HL-60 (cell line): ENCODE results near the gene RBFOX2.

Source experiments
- DNase-seq, 2 experiments: peaks; one replicate each; pipeline ENCODE4 v3.0.0-alpha.2; 2010 to 2020; ENCODE audit warnings: low read depth in 1 of 2, low spot score in 1 of 2
- H3K27ac ChIP-seq: fragments of 250-450 bp; sonication (Bioruptor Pico); replicated peaks from 2 replicates; pipeline ENCODE4 v1.5.1; 2020; ENCODE audit warnings: mild to moderate bottlenecking, moderate library complexity
- H3K27me3 ChIP-seq: fragments of 250-450 bp; sonication (Bioruptor Pico); 2 replicates; pipeline ENCODE4 v1.5.1; 2021; ENCODE audit warnings: mild to moderate bottlenecking, moderate library complexity; ENCODE audit not compliant: insufficient read depth, poor library complexity, severe bottlenecking
- H3K4me3 ChIP-seq: replicated peaks from 2 replicates; pipeline ENCODE4 v1.5.1; 2011; ENCODE audit warnings: mild to moderate bottlenecking, control low read depth, low read length; ENCODE audit not compliant: insufficient read depth
- GABPA ChIP-seq: IDR thresholded peaks from 2 replicates; pipeline ENCODE4 v1.6.1; 2012; ENCODE audit warnings: low read depth
- POLR2AphosphoS5 ChIP-seq: IDR thresholded peaks from 2 replicates; pipeline ENCODE4 v1.6.1; 2012; ENCODE audit warnings: low read depth
- SPI1 ChIP-seq: IDR thresholded peaks from 2 replicates; pipeline ENCODE4 v1.6.1; 2012; ENCODE audit warnings: low read depth, mild to moderate bottlenecking, borderline replicate concordance
- TF ChIP-seq, protein P1 (sequence below): IDR thresholded peaks from 2 replicates; pipeline ENCODE4 v1.6.1; 2012; ENCODE audit warnings: low read depth; ENCODE audit not compliant: insufficient replicate concordance
- TF ChIP-seq, protein P2 (sequence below): IDR thresholded peaks from one replicate; pipeline ENCODE4 v1.5.1; 2011; ENCODE audit warnings: low read length, control low read depth, inconsistent platforms; ENCODE audit not compliant: insufficient read depth

RBFOX2 gene

DNA sequence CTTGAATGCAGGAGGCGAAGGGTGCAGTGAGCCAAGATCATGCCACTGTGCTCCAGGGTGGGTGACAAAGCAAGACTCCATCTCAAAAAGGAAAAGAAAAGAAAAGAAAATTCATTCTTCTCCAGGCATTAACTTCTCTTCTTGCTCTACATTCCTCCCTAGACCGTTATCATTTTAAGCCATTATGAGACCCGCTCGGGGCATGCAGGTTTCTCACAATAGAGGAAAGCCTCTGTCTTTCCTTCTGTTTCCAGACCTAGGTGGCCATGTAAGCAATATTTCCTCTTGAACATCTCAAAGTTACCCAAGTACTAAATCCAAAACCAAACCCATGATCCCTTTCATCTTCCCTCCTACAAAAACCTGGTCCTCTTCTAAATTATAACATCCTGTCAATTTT lies 139.6 kb downstream of the RBFOX2 start:
- Histone ChIP-seq H3K27me3 (peaks cover 5% of the 10 kb centered on the region), H3K4me3 (no peak overlapping the region), H3K27ac (no peak overlapping the region)
- DNase-seq = no peak
- TF ChIP-seq GABPA = no peak
- TF ChIP-seq, protein P1, sequence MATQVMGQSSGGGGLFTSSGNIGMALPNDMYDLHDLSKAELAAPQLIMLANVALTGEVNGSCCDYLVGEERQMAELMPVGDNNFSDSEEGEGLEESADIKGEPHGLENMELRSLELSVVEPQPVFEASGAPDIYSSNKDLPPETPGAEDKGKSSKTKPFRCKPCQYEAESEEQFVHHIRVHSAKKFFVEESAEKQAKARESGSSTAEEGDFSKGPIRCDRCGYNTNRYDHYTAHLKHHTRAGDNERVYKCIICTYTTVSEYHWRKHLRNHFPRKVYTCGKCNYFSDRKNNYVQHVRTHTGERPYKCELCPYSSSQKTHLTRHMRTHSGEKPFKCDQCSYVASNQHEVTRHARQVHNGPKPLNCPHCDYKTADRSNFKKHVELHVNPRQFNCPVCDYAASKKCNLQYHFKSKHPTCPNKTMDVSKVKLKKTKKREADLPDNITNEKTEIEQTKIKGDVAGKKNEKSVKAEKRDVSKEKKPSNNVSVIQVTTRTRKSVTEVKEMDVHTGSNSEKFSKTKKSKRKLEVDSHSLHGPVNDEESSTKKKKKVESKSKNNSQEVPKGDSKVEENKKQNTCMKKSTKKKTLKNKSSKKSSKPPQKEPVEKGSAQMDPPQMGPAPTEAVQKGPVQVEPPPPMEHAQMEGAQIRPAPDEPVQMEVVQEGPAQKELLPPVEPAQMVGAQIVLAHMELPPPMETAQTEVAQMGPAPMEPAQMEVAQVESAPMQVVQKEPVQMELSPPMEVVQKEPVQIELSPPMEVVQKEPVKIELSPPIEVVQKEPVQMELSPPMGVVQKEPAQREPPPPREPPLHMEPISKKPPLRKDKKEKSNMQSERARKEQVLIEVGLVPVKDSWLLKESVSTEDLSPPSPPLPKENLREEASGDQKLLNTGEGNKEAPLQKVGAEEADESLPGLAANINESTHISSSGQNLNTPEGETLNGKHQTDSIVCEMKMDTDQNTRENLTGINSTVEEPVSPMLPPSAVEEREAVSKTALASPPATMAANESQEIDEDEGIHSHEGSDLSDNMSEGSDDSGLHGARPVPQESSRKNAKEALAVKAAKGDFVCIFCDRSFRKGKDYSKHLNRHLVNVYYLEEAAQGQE = no peak
- TF ChIP-seq POLR2AphosphoS5 = no peak
- no peak for TF ChIP-seq SPI1
- TF ChIP-seq, protein P2, sequence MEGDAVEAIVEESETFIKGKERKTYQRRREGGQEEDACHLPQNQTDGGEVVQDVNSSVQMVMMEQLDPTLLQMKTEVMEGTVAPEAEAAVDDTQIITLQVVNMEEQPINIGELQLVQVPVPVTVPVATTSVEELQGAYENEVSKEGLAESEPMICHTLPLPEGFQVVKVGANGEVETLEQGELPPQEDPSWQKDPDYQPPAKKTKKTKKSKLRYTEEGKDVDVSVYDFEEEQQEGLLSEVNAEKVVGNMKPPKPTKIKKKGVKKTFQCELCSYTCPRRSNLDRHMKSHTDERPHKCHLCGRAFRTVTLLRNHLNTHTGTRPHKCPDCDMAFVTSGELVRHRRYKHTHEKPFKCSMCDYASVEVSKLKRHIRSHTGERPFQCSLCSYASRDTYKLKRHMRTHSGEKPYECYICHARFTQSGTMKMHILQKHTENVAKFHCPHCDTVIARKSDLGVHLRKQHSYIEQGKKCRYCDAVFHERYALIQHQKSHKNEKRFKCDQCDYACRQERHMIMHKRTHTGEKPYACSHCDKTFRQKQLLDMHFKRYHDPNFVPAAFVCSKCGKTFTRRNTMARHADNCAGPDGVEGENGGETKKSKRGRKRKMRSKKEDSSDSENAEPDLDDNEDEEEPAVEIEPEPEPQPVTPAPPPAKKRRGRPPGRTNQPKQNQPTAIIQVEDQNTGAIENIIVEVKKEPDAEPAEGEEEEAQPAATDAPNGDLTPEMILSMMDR = no peak

DNA sequence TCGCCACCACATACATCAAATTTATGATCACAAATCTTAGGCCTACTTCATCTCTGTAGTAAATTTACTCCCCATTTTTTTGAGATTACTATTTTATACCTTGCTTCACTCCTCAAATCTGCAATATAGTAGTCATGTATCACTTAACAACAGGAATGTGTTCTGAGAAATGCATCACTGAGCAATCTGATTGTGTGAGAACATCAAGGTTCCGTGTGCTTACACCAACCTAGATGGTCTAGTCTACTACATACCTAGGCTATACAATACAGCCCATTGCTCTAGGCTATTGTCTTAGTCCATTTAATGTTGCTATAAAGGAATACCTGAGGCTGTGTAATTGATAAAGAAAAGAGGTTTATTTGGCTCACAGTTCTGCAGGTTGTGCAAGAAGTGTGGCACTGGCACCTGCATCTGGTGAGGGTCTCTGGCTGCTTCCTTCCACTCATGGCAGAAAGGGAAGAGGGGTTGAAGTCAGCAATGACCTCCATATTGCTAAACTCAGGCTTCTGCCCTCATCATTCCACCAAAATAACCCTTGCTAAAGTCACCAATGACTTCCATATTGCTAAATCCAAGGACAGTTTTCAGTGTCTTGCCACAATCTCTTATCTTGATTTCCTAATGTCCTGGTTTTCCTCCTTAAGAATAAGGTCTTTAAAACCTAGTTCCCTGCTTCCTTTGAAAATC lies 140.3 kb downstream of the RBFOX2 start:
- no peak overlapping the region for H3K27ac ChIP-seq
- H3K27me3 ChIP-seq = peaks cover 3% of the 10 kb centered on the region
- no peak for DNase-seq
- TF ChIP-seq, protein P1 = no peak
- no peak for TF ChIP-seq GABPA
- TF ChIP-seq, protein P2 = no peak
- TF ChIP-seq POLR2AphosphoS5 = no peak
- TF ChIP-seq SPI1 = no peak
- H3K4me3 ChIP-seq = no peak overlapping the region

DNA sequence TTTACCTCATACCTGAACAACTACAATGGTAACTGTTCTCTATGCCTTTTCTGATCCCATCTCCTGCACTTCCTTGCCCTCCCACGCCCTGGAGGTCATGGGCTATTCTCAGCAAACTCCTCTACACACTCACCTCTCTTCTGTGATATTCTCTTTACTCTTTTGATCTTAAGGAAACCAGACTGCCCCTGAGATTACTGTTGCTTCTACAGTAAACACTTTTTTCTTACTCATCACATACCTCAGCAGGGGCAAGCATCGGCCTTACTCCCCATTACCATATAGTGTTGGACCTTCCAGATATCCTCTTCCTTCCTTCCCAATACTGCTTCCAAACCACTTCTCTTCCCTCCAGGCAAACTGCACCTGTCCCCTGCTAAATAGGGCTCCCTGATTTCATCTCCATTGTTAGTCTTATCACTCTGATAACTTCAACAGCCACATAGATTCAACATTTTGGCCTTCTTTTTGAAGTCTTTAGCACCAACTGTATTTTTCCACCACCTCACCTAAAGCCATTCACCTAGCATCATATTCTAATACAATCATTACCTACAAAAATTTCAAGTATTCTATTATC lies 141.2 kb downstream of the RBFOX2 start:
- Histone ChIP-seq H3K27me3 (peaks cover 5% of the 10 kb centered on the region), H3K27ac (no peak overlapping the region), H3K4me3 (no peak overlapping the region)
- DNase-seq = no peak
- no peak for TF ChIP-seq SPI1
- TF ChIP-seq, protein P1 = no peak
- TF ChIP-seq, protein P2 = no peak
- no peak for TF ChIP-seq GABPA
- no peak for TF ChIP-seq POLR2AphosphoS5
